Measurements from ENCODE around the gene SCN2B. TPM values are rescaled to one million over a fixed set of nuclear protein-coding genes. Genes with fewer than 3 reads are reported as not detected.

Gene SCN2B
- total and polyA plus RNA-seq, 3 donors from 2014 or later, result 0.24 to 0.70 (median 0.43) TPM

DNA sequence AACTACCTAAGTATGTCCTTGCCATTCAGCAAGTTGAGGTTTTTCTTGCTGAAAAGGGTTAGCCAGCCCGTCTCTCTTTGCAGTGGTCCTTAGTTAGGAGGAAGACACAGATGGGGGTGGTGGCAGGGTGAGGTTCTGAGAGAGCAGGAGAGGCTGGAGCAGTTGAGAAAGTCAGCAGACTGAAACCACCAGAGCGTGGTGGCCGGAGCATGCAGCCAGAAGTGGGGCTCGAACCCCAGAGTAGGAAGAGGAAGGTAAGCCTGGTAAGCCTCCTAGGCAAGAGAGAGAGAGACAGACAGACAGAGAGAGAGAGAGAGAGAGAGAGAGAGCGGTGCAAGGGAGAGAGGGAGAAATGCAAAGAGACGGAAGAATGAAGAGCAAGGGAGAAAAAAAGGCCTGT lies 14.7 kb downstream of the SCN2B start:
- TF ChIP-seq POLR2A (IDR thresholded peaks at IDR 0.05), result no peak
- TF ChIP-seq, protein P1, sequence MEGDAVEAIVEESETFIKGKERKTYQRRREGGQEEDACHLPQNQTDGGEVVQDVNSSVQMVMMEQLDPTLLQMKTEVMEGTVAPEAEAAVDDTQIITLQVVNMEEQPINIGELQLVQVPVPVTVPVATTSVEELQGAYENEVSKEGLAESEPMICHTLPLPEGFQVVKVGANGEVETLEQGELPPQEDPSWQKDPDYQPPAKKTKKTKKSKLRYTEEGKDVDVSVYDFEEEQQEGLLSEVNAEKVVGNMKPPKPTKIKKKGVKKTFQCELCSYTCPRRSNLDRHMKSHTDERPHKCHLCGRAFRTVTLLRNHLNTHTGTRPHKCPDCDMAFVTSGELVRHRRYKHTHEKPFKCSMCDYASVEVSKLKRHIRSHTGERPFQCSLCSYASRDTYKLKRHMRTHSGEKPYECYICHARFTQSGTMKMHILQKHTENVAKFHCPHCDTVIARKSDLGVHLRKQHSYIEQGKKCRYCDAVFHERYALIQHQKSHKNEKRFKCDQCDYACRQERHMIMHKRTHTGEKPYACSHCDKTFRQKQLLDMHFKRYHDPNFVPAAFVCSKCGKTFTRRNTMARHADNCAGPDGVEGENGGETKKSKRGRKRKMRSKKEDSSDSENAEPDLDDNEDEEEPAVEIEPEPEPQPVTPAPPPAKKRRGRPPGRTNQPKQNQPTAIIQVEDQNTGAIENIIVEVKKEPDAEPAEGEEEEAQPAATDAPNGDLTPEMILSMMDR (IDR thresholded peaks at IDR 0.05), result no peak
- 66 to 76% methylated on average over 6 of the region's 6 CpGs for WGBS, 2 donors
- no peak for DNase-seq
- Histone ChIP-seq H3K36me3 (ENCODE audit: low read depth, missing control alignments) (no peaks in the 10 kb centered on the region), H3K27ac (no peak overlapping the region), H3K9me3 (no peaks in the 10 kb centered on the region), H3K4me1 (no peaks in the 10 kb centered on the region), H3K27me3 (no peaks in the 10 kb centered on the region), H3K4me3 (no peak overlapping the region)
- intact Hi-C loops (cut with DNase I; ENCODE audit: low total_unique reads), result no loop called here

- WGBS, 2 donors, result 45 to 58% methylated on average over 3 to 9 of the region's 10 CpGs
- TF ChIP-seq, protein P1 (IDR thresholded peaks at IDR 0.05), result no peak
- TF ChIP-seq POLR2A (IDR thresholded peaks at IDR 0.05), result no peak
- intact Hi-C loops (cut with DNase I; ENCODE audit: low total_unique reads), result no loop called here
- DNase-seq, result no peak
- Histone ChIP-seq H3K27ac (no peak overlapping the region), H3K4me1 (peaks cover 12% of the 10 kb centered on the region), H3K36me3 (ENCODE audit: low read depth, missing control alignments) (no peaks in the 10 kb centered on the region), H3K27me3 (no peaks in the 10 kb centered on the region), H3K4me3 (no peak overlapping the region), H3K9me3 (no peaks in the 10 kb centered on the region)
These were observed 19.1 kb downstream of the SCN2B start for GRCh38 chr11:118157186-118157895.

- no peak for TF ChIP-seq POLR2A (IDR thresholded peaks at IDR 0.05)
- TF ChIP-seq, protein P1 (IDR thresholded peaks at IDR 0.05), result no peak
- 23 to 26% methylated on average over 21 of the region's 21 CpGs for WGBS, 2 donors
- H3K27me3 ChIP-seq, result no peaks in the 10 kb centered on the region
These were observed 19.8 kb downstream of the SCN2B start for GRCh38 chr11:118156531-118157185.

GRCh38 chr11:118155776-118156530 lies 20.5 kb downstream of the SCN2B start:
- intact Hi-C loops (cut with DNase I; ENCODE audit: low total_unique reads), result no loop called here
- TF ChIP-seq POLR2A (IDR thresholded peaks at IDR 0.05), result no peak
- TF ChIP-seq, protein P1 (IDR thresholded peaks at IDR 0.05), result no peak
- Histone ChIP-seq H3K27me3 (no peaks in the 10 kb centered on the region), H3K4me1 (peaks cover 13% of the 10 kb centered on the region), H3K36me3 (ENCODE audit: low read depth, missing control alignments) (no peaks in the 10 kb centered on the region), H3K9me3 (no peaks in the 10 kb centered on the region), H3K27ac (no peak overlapping the region), H3K4me3 (no peak overlapping the region)
- no peak for DNase-seq
- 58 to 73% methylated on average over 7 to 11 of the region's 11 CpGs for WGBS, 2 donors

More at GRCh38 chr11:118156531-118157185, 19.8 kb downstream of the SCN2B start:
- H3K4me3 ChIP-seq, result no peak overlapping the region
- H3K9me3 ChIP-seq, result no peaks in the 10 kb centered on the region
- intact Hi-C loops (cut with DNase I; ENCODE audit: low total_unique reads), result no loop called here
- H3K27ac ChIP-seq, result no peak overlapping the region
- no peaks in the 10 kb centered on the region for H3K36me3 ChIP-seq (ENCODE audit: low read depth, missing control alignments)
- DNase-seq, result no peak
- peaks cover 13% of the 10 kb centered on the region for H3K4me1 ChIP-seq

Data from testis (tissue), 3 donors.